ENCODE measurements around the gene FA2H. TPM values are rescaled to one million over a fixed set of nuclear protein-coding genes. Genes with fewer than 3 reads are reported as not detected.

Gene FA2H
- total and polyA plus RNA-seq, 2 of the 13 experiments (the other 11 are each of a cell fraction or from before 2014, with no cell fraction given), result 0.20 TPM; not detected in 1

- TF ChIP-seq, protein P1, sequence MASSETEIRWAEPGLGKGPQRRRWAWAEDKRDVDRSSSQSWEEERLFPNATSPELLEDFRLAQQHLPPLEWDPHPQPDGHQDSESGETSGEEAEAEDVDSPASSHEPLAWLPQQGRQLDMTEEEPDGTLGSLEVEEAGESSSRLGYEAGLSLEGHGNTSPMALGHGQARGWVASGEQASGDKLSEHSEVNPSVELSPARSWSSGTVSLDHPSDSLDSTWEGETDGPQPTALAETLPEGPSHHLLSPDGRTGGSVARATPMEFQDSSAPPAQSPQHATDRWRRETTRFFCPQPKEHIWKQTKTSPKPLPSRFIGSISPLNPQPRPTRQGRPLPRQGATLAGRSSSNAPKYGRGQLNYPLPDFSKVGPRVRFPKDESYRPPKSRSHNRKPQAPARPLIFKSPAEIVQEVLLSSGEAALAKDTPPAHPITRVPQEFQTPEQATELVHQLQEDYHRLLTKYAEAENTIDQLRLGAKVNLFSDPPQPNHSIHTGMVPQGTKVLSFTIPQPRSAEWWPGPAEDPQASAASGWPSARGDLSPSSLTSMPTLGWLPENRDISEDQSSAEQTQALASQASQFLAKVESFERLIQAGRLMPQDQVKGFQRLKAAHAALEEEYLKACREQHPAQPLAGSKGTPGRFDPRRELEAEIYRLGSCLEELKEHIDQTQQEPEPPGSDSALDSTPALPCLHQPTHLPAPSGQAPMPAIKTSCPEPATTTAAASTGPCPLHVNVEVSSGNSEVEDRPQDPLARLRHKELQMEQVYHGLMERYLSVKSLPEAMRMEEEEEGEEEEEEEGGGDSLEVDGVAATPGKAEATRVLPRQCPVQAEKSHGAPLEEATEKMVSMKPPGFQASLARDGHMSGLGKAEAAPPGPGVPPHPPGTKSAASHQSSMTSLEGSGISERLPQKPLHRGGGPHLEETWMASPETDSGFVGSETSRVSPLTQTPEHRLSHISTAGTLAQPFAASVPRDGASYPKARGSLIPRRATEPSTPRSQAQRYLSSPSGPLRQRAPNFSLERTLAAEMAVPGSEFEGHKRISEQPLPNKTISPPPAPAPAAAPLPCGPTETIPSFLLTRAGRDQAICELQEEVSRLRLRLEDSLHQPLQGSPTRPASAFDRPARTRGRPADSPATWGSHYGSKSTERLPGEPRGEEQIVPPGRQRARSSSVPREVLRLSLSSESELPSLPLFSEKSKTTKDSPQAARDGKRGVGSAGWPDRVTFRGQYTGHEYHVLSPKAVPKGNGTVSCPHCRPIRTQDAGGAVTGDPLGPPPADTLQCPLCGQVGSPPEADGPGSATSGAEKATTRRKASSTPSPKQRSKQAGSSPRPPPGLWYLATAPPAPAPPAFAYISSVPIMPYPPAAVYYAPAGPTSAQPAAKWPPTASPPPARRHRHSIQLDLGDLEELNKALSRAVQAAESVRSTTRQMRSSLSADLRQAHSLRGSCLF (CRISPR knock-in tag; IDR thresholded peaks at IDR 0.05; ENCODE audit: borderline replicate concordance), result no peak
- no peak for TF ChIP-seq ZBTB7A (CRISPR knock-in tag; IDR thresholded peaks at IDR 0.05)
- no peak for TF ChIP-seq ADNP (CRISPR knock-in tag; IDR thresholded peaks at IDR 0.05)
- TF ChIP-seq, protein P2, sequence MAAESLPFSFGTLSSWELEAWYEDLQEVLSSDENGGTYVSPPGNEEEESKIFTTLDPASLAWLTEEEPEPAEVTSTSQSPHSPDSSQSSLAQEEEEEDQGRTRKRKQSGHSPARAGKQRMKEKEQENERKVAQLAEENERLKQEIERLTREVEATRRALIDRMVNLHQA (CRISPR knock-in tag; IDR thresholded peaks at IDR 0.05), result no peak
- no peak for TF ChIP-seq ZNF367 (CRISPR knock-in tag; IDR thresholded peaks at IDR 0.05; ENCODE audit: borderline replicate concordance)
- no peak for TF ChIP-seq MYNN (CRISPR knock-in tag; IDR thresholded peaks at IDR 0.05; ENCODE audit: low read depth)
Observed at GRCh38 chr16:74771656-74772315, 2.8 kb downstream of the FA2H start (continued).
